SHP77 treated with DMSO at 0.1 percent for 48 hours (cell line): Measurements from ENCODE around the gene RNF126.
"Not testable (repeated sequence)": the region's sequence is repeated elsewhere in the genome, so short reads cannot be mapped to it uniquely, and the experiment has no call there.

Experiments used
- DNase-seq: peaks from one replicate; lab custom pipeline; 2025; lab: John Stamatoyannopoulos, UW

RNF126 gene

GRCh38 chr19:628168-628567 is 34.8 kb downstream of the RNF126 start:
- no peak for DNase-seq

- DNase-seq = not testable (repeated sequence)
Observed at GRCh38 chr19:626566-626965, 36.4 kb downstream of the RNF126 start.

GRCh38 chr19:625257-625656 is 37.8 kb downstream of the RNF126 start:
- no peak for DNase-seq

- DNase-seq = no peak
Observed at GRCh38 chr19:624433-625109, 38.4 kb downstream of the RNF126 start.

GRCh38 chr19:623974-624373 is 39.0 kb downstream of the RNF126 start:
- no peak for DNase-seq

GRCh38 chr19:623175-623916 is 39.7 kb downstream of the RNF126 start:
- DNase-seq = no peak

- no peak for DNase-seq
Observed at GRCh38 chr19:622666-623065, 40.3 kb downstream of the RNF126 start.

- DNase-seq = no peak
Observed at GRCh38 chr19:621819-622218, 41.2 kb downstream of the RNF126 start.

GRCh38 chr19:621191-621590 is 41.8 kb downstream of the RNF126 start:
- not testable (repeated sequence) for DNase-seq

- no peak for DNase-seq
Observed at GRCh38 chr19:620166-620862, 42.7 kb downstream of the RNF126 start.

GRCh38 chr19:619286-620002 is 43.6 kb downstream of the RNF126 start:
- DNase-seq = no peak

GRCh38 chr19:618674-619285 is 44.2 kb downstream of the RNF126 start:
- DNase-seq = no peak

- DNase-seq = no peak
Observed at GRCh38 chr19:618247-618619, 44.8 kb downstream of the RNF126 start.

GRCh38 chr19:617551-618246 is 45.3 kb downstream of the RNF126 start:
- no peak for DNase-seq

GRCh38 chr19:616747-617526 is 46.1 kb downstream of the RNF126 start:
- no peak for DNase-seq

GRCh38 chr19:616062-616700 is 46.8 kb downstream of the RNF126 start:
- no peak for DNase-seq

- no peak for DNase-seq
Observed at GRCh38 chr19:615619-616018, 47.4 kb downstream of the RNF126 start.

- DNase-seq = no peak
Observed at GRCh38 chr19:613732-614567, 49.1 kb downstream of the RNF126 start.

- no peak for DNase-seq
Observed at GRCh38 chr19:612941-613340, 50.1 kb downstream of the RNF126 start.
